MCF 10A (cell line): ENCODE measurements around the gene MAN2C1. TPM values are rescaled to one million over a fixed set of nuclear protein-coding genes. Genes with fewer than 3 reads are reported as not detected.

Source experiments
- BruUV-seq: library from RNA; stranded (reverse); fragments of 400-500 nt; replicated peaks from 2 replicates; lab custom pipeline; 2021; lab: Mats Ljungman, UMichigan
- CTCF ChIA-PET: fragments of 300-600 bp; sonication (Branson Sonifier 250); formaldehyde crosslinking; extraction: SDS; loops from one replicate; lab custom pipeline; 2021; ENCODE audit warnings: antibody characterized with exemption, inconsistent platforms; lab: Yijun Ruan, JAX
- POLR2A ChIA-PET: fragments of 300-600, 350-650 bp; sonication (Branson Sonifier 250); formaldehyde crosslinking; extraction: SDS; loops from one replicate; lab custom pipeline; 2020; ENCODE audit warnings: antibody characterized with exemption, inconsistent platforms; lab: Yijun Ruan, JAX
- DNase-seq: peaks from one replicate; pipeline ENCODE4 v3.0.0-alpha.2; 2018; ENCODE audit not compliant: unreplicated experiment
- H3K27ac Mint-ChIP-seq: one replicate; pipeline ENCODE4 v1.8.0; 2022; ENCODE audit warnings: mild to moderate bottlenecking, low read depth, mixed read lengths; ENCODE audit not compliant: unreplicated experiment
- H3K27me3 Mint-ChIP-seq: one replicate; pipeline ENCODE4 v1.8.0; 2022; ENCODE audit warnings: mixed read lengths; ENCODE audit not compliant: insufficient read depth, unreplicated experiment
- H3K36me3 Mint-ChIP-seq: one replicate; pipeline ENCODE4 v1.8.0; 2022; ENCODE audit warnings: mild to moderate bottlenecking, moderate library complexity, mixed read lengths; ENCODE audit not compliant: insufficient read depth, unreplicated experiment
- H3K4me1 Mint-ChIP-seq: one replicate; pipeline ENCODE4 v1.8.0; 2022; ENCODE audit warnings: mixed read lengths; ENCODE audit not compliant: insufficient read depth, unreplicated experiment
- H3K4me3 Mint-ChIP-seq: one replicate; pipeline ENCODE4 v1.8.0; 2022; ENCODE audit warnings: mild to moderate bottlenecking, moderate library complexity, mixed read lengths; ENCODE audit not compliant: unreplicated experiment
- H3K9me3 Mint-ChIP-seq: one replicate; pipeline ENCODE4 v1.8.0; 2022; ENCODE audit warnings: mixed read lengths; ENCODE audit not compliant: unreplicated experiment
- CTCF ChIP-seq: fragments of 200-600 bp; IDR thresholded peaks from one replicate; pipeline ENCODE4 v1.8.0; 2022; ENCODE audit warnings: antibody characterized with exemption, mild to moderate bottlenecking; ENCODE audit not compliant: unreplicated experiment
- intact Hi-C: fragments of 100-400 bp; cut with micrococcal nuclease; formaldehyde crosslinking; loops from 2 replicates; pipeline ENCODE4 v1.14.1; 2022
- total RNA-seq: library from RNA; stranded (reverse); gene quantifications from 2 replicates; pipeline ENCODE4 v1.2.3, GENCODE V29; 2022

The MAN2C1 gene
- total RNA-seq, 1 experiment from 2014 or later = 163 TPM

GRCh38 chr15:75329571-75329970 is 38.8 kb downstream of the MAN2C1 start:
- Mint-ChIP-seq H3K4me3 (no peak overlapping the region), H3K36me3 (no peaks in the 10 kb centered on the region), H3K4me1 (peaks cover 4% of the 10 kb centered on the region), H3K27me3 (no peaks in the 10 kb centered on the region), H3K27ac (no peak overlapping the region), H3K9me3 (no peaks in the 10 kb centered on the region)
- ChIA-PET CTCF (no interaction called here), POLR2A (interaction anchor here (0.6 kb wide), 1 partner anchor 304 kb away, joined by 3 read pairs; no protein-coding TSS in a partner anchor)
- intact Hi-C loops = no loop called here
- BruUV-seq = no TSS peak
- no peak for TF ChIP-seq CTCF
- no peak for DNase-seq

GRCh38 chr15:75328493-75329314 is 39.7 kb downstream of the MAN2C1 start:
- H3K9me3 Mint-ChIP-seq = no peaks in the 10 kb centered on the region
- BruUV-seq = no TSS peak
- TF ChIP-seq CTCF = no peak
- peaks cover 4% of the 10 kb centered on the region for H3K4me1 Mint-ChIP-seq
- no peak overlapping the region for H3K27ac Mint-ChIP-seq
- intact Hi-C loops = no loop called here
- POLR2A ChIA-PET = interaction anchor here (0.6 kb wide), 1 partner anchor 305 kb away, joined by 3 read pairs; no protein-coding TSS in a partner anchor
- no peaks in the 10 kb centered on the region for H3K27me3 Mint-ChIP-seq
- no peak for DNase-seq
- CTCF ChIA-PET = no interaction called here
- H3K36me3 Mint-ChIP-seq = peaks cover 6% of the 10 kb centered on the region
- H3K4me3 Mint-ChIP-seq = no peak overlapping the region

GRCh38 chr15:75327491-75327890 is 40.9 kb downstream of the MAN2C1 start:
- H3K9me3 Mint-ChIP-seq = no peaks in the 10 kb centered on the region
- H3K27me3 Mint-ChIP-seq = no peaks in the 10 kb centered on the region
- CTCF ChIA-PET = interaction anchor here (0.7 kb wide), 1 partner anchor 124 kb away, joined by 3 read pairs; no protein-coding TSS in a partner anchor
- peaks cover 6% of the 10 kb centered on the region for H3K36me3 Mint-ChIP-seq
- H3K27ac Mint-ChIP-seq = no peak overlapping the region
- intact Hi-C loops = no loop called here
- peaks cover 4% of the 10 kb centered on the region for H3K4me1 Mint-ChIP-seq
- no TSS peak for BruUV-seq
- H3K4me3 Mint-ChIP-seq = no peak overlapping the region
- POLR2A ChIA-PET = interaction anchor here (0.8 kb wide), 1 partner anchor 8 kb away, joined by 3 read pairs; the partner anchor contains the start of gene COMMD4
- no peak for DNase-seq
- TF ChIP-seq CTCF = no peak

GRCh38 chr15:75327005-75327404 is 41.4 kb downstream of the MAN2C1 start:
- Mint-ChIP-seq H3K27ac (no peak overlapping the region), H3K9me3 (peaks cover 1% of the 10 kb centered on the region), H3K36me3 (peaks cover 6% of the 10 kb centered on the region), H3K4me3 (no peak overlapping the region), H3K27me3 (peaks cover 4% of the 10 kb centered on the region), H3K4me1 (peaks cover 2% of the 10 kb centered on the region)
- ChIA-PET CTCF (interaction anchor here (0.7 kb wide), 1 partner anchor 124 kb away, joined by 3 read pairs; no protein-coding TSS in a partner anchor), POLR2A (no interaction called here)
- no peak for DNase-seq
- intact Hi-C loops = no loop called here
- TF ChIP-seq CTCF = no peak
- no TSS peak for BruUV-seq
